GM12878 (cell line): ENCODE results near the gene LFNG. TPM values are rescaled to one million over a fixed set of nuclear protein-coding genes. Genes with fewer than 3 reads are reported as not detected.

ENCODE experiments used
- ATAC-seq: fragments of 200-7000 bp; cut with Tn5 transposase; 3 replicates; pipeline ENCODE4 v1.9.1; 2020; ENCODE audit warnings: mild to moderate bottlenecking, moderate library complexity
- BruUV-seq: library from RNA; stranded (reverse); fragments of 400-500 nt; replicated peaks from 2 replicates; lab custom pipeline; 2021; lab: Mats Ljungman, UMichigan
- CTCF ChIA-PET: fragments of 300-600 bp; sonication (Branson Sonifier 250); formaldehyde crosslinking; extraction: SDS; loops from one replicate; lab custom pipeline; 2021; ENCODE audit warnings: inconsistent platforms; lab: Yijun Ruan, JAX
- POLR2A ChIA-PET: fragments of 350-600 bp; formaldehyde crosslinking; extraction: SDS; loops from one replicate; lab custom pipeline; 2021; ENCODE audit warnings: inconsistent platforms; lab: Charles Lee
- RAD21 ChIA-PET: fragments of 300-600 bp; sonication (Branson Sonifier 250); formaldehyde crosslinking; loops from one replicate; lab custom pipeline; 2023; ENCODE audit warnings: antibody characterized with exemption; ENCODE audit not compliant: unreplicated experiment; lab: Charles Lee
- SMC1A ChIA-PET: fragments of 300-600 bp; sonication (Branson Sonifier 250); formaldehyde crosslinking; loops from one replicate; lab custom pipeline; 2023; ENCODE audit not compliant: unreplicated experiment, uncharacterized antibody; lab: Charles Lee
- DNase-seq: peaks from one replicate; pipeline ENCODE4 v3.0.0-alpha.2; 2011; ENCODE audit warnings: low read depth, low spot score
- FAIRE-seq: peaks from 3 replicates; lab custom pipeline; 2011; peaks lifted over from hg19 to GRCh38; lab: Jason Lieb, UNC
- H2AFZ ChIP-seq: 2 replicates; pipeline ENCODE4 v1.6.0; 2011; ENCODE audit warnings: low read depth, low read length, control low read depth; ENCODE audit not compliant: control insufficient read depth
- H3K27ac ChIP-seq: 2 replicates; pipeline ENCODE4 v1.5.1; 2011; ENCODE audit warnings: control low read depth; ENCODE audit not compliant: control insufficient read depth, insufficient read depth
- H3K27me3 ChIP-seq, 2 experiments: replicated peaks in 1 of 2; 2 replicates each; pipeline versions ENCODE4 v1.6.0 to v1.6.1; 2011; ENCODE audit warnings: low read length in 1 of 2; ENCODE audit not compliant: control insufficient read depth in 2 of 2, insufficient read depth in 2 of 2
- H3K36me3 ChIP-seq, 2 experiments: 2 replicates each; pipeline ENCODE4 v1.5.1; 2011; ENCODE audit warnings: low read length in 1 of 2; ENCODE audit not compliant: control insufficient read depth in 2 of 2, insufficient read depth in 2 of 2
- H3K4me1 ChIP-seq: 2 replicates; pipeline ENCODE4 v1.6.1; 2011; ENCODE audit warnings: mild to moderate bottlenecking, low read length, moderate library complexity, mixed read lengths; ENCODE audit not compliant: control insufficient read depth, insufficient read depth
- H3K4me2 ChIP-seq: 2 replicates; pipeline ENCODE4 v1.6.0; 2011; ENCODE audit warnings: control low read depth; ENCODE audit not compliant: control insufficient read depth, insufficient read depth
- H3K4me3 ChIP-seq: fragments of 200-600 bp; sonication (generic); 2 replicates; pipeline ENCODE4 v1.5.1; 2016
- H3K79me2 ChIP-seq: 2 replicates; pipeline ENCODE4 v1.6.0; 2011; ENCODE audit warnings: low read length; ENCODE audit not compliant: control insufficient read depth, insufficient read depth
- H3K9ac ChIP-seq: 2 replicates; pipeline ENCODE4 v1.8.0; 2011; ENCODE audit warnings: low read length, control low read depth, mixed read lengths; ENCODE audit not compliant: control insufficient read depth, insufficient read depth
- H3K9me3 ChIP-seq: replicated peaks from 3 replicates; pipeline ENCODE4 v1.5.1; 2011; ENCODE audit warnings: mild to moderate bottlenecking, low read length; ENCODE audit not compliant: control insufficient read depth, insufficient read depth
- H4K20me1 ChIP-seq: 2 replicates; pipeline ENCODE4 v1.6.0; 2011; ENCODE audit not compliant: control insufficient read depth, insufficient read depth
- NFYA ChIP-seq: IDR thresholded peaks from 2 replicates; pipeline ENCODE4 v1.6.1; 2011; ENCODE audit warnings: low read depth, mild to moderate bottlenecking, low read length, improper control_type of control experiment, borderline replicate concordance
- NKRF ChIP-seq: fragments of 450-650 bp; conservative IDR thresholded peaks from 2 replicates; pipeline ENCODE4 v1.6.1; 2017; ENCODE audit warnings: mild to moderate bottlenecking, moderate library complexity
- TAF1 ChIP-seq: IDR thresholded peaks from 2 replicates; pipeline ENCODE4 v1.6.1; 2011; ENCODE audit warnings: mild to moderate bottlenecking, low read depth, low read length, borderline replicate concordance
- ZBED1 ChIP-seq: IDR thresholded peaks from 2 replicates; pipeline ENCODE4 v1.6.1; 2016; ENCODE audit warnings: borderline replicate concordance
- ZNF622 ChIP-seq: fragments of 450-650 bp; IDR thresholded peaks from 2 replicates; pipeline ENCODE4 v1.6.1; 2017; ENCODE audit warnings: mild to moderate bottlenecking, inconsistent platforms
- WGBS: methylation state at CpG from one replicate; pipeline ENCODE4 v1.1.6; 2016; ENCODE audit warnings: low lambda C conversion rate; ENCODE audit not compliant: insufficient replicate concordance, insufficient coverage; ENCODE audit errors: missing lambda C conversion rate; 5-methylcytosine and 5-hydroxymethylcytosine counted together
- in situ Hi-C: fragments of 300-500 bp; cut with MboI; formaldehyde crosslinking; loops from 9 replicates; pipeline ENCODE4 v1.14.3; 2018; ENCODE audit warnings: mixed read lengths
- intact Hi-C: fragments of 100-400 bp; cut with micrococcal nuclease; formaldehyde crosslinking; loops from one replicate; pipeline ENCODE4 v1.14.2; 2022; ENCODE audit not compliant: unreplicated experiment
- polyA plus RNA-seq, 11 experiments: library from polyadenylated mRNA; depleted of rRNA in 4 of 11; unstranded in 6 of 11; stranded (reverse) in 5 of 11; fragments of >200 nt; fragmentation: Nextera tagmentation in 4 of 11; fragmentation: Illumina TruSeq in 1 of 11; extraction: Ambion mirVana in 4 of 11; extraction: Trizol in 1 of 11; gene quantifications; 1 replicate in 1 of 11; 2 replicates in 10 of 11; pipeline versions ENCODE4 v1.2.1 to v1.2.3, GENCODE V29; 2011 to 2016; ENCODE audit warnings: inconsistent platforms in 2 of 11, missing spikeins in 2 of 11, low read depth in 1 of 11
- total RNA-seq, 4 experiments: library from RNA; depleted of rRNA in 3 of 4; stranded (reverse); fragments of >200 nt in 3 of 4; fragmentation: Illumina TruSeq in 1 of 4; extraction: Trizol in 1 of 4; gene quantifications; 2 replicates each; pipeline versions ENCODE4 v1.2.1 to v1.2.3, GENCODE V29; 2013 to 2021

LFNG gene
- total and polyA plus RNA-seq, 10 of the 15 experiments (the other 5 are each of a cell fraction or from before 2014, with no cell fraction given) = 0.09 to 0.68 (median 0.33) TPM; not detected in 2

DNA sequence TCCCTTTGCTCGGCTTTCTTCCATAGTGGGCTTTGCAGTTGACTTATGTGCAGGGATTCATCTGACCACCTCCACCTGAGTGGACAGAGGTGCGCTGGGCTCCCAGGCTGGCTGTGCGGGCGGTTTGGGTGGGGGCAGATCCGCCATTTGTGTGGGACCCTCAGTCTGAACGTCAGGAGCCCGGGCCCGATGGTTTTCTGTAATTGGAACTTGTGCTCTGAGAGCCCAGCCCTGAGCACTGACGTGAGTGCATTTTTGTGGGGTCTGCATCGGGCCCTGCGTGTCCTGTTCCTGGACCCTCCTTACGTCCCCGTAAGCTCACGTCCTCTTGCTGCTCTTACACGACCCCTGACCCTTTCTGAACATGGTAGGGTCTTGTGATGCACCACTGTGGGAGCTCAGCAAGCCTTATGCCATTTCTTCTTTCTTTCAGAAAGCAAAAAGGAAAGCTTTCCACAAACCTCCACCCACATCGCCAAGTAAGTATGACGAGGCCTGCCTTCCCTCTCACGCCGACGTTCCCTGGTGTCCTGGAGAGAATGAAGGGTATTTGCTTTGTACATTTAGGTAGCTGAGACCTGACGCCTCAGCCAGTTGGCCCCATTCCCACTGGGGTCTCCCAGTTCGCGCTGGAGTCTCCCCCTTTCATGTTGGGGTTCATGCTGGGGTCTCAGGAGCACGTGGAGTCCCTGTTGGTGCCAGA, 49.1 kb downstream of the LFNG start:
- no peak overlapping the region for H3K4me2 ChIP-seq
- in situ Hi-C loops = no loop called here
- intact Hi-C loops = loop anchor here (5.0 kb wide), 2 partner anchors 101 to 104 kb away; no protein-coding TSS in a partner anchor
- no peak for DNase-seq
- no peaks in the 10 kb centered on the region for H3K27me3 ChIP-seq
- H3K9ac ChIP-seq = no peak overlapping the region
- WGBS = 86% methylated on average over 24 of the region's 24 CpGs
- no peak overlapping the region for H3K4me3 ChIP-seq
- ChIA-PET POLR2A (no interaction called here), CTCF (interaction anchor here (1.3 to 3.7 kb wide), 8 partner anchors 9 to 150 kb away, joined by 3 to 28 read pairs (median 6); partner anchors contain the start of gene IQCE)
- H3K36me3 ChIP-seq = peaks cover 0 to 4% of the 10 kb centered on the region in 2 experiments; a peak in 1 of 4 replicates
- H3K4me1 ChIP-seq = peaks cover 23% of the 10 kb centered on the region
- BruUV-seq = no TSS peak
- H2AFZ ChIP-seq = no peak overlapping the region
- no peak for TF ChIP-seq ZNF622
- TF ChIP-seq, all 136 proteins: peak for 0
- Histone ChIP-seq H3K27ac (no peak overlapping the region), H3K79me2 (no peaks in the 10 kb centered on the region), H4K20me1 (no peaks in the 10 kb centered on the region), H3K9me3 (no peaks in the 10 kb centered on the region)
- ATAC-seq = no peak
- SMC1A ChIA-PET = interaction anchor here (1.0 to 3.7 kb wide), 4 partner anchors 40 to 142 kb away, joined by 3 to 29 read pairs (median 6); no protein-coding TSS in a partner anchor
- RAD21 ChIA-PET = interaction anchor here (0.8 to 3.1 kb wide), 3 partner anchors 117 to 142 kb away, joined by 3 to 28 read pairs (median 7); no protein-coding TSS in a partner anchor
- FAIRE-seq = no peak

DNA sequence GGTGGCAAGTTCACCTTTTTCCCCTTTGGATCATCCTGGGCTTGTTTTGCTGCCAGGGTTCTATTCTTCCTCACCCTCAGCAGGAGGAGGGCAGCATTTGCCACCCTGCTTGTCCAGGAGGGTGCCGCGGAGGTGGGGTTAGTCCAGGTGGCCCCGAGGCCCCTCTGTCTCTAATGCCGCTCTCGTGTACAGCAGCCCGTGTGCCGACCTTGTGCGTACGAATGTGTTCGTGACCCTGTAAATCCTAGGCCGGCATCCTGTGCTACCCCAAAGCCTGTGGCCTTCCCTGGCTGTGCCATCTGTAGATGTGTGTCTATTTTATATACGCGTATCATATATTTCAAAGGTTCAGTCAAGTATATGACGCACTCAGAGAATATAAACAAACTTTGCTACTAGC, 49.8 kb downstream of the LFNG start:
- no peak for TF ChIP-seq TAF1
- TF ChIP-seq ZBED1 = no peak
- TF ChIP-seq NFYA = no peak
- TF ChIP-seq NKRF = no peak
- ChIA-PET RAD21 (no interaction called here), CTCF (no interaction called here), POLR2A (no interaction called here), SMC1A (interaction anchor here (3.7 kb wide), 1 partner anchor 141 kb away, joined by 29 read pairs; no protein-coding TSS in a partner anchor)
- Histone ChIP-seq H2AFZ (no peak overlapping the region), H3K9me3 (no peaks in the 10 kb centered on the region), H3K79me2 (no peaks in the 10 kb centered on the region), H3K4me2 (no peak overlapping the region), H3K4me1 (peaks cover 23% of the 10 kb centered on the region), H3K9ac (no peak overlapping the region), H3K27me3 (no peaks in the 10 kb centered on the region), H3K27ac (no peak overlapping the region), H3K36me3 (peaks cover 0 to 5% of the 10 kb centered on the region in 2 experiments; a peak in 1 of 4 replicates), H3K4me3 (no peak overlapping the region), H4K20me1 (no peaks in the 10 kb centered on the region)
- in situ Hi-C loops = no loop called here
- ATAC-seq (no peak), DNase-seq (no peak), FAIRE-seq (no peak)
- BruUV-seq = no TSS peak
- intact Hi-C loops = loop anchor here (5.0 kb wide), 2 partner anchors 102 to 103 kb away; no protein-coding TSS in a partner anchor
- 96% methylated on average over 14 of the region's 14 CpGs for WGBS
